GM23248 (cell line): ENCODE results near the gene INPPL1.

Experiments used
- EZH2 ChIP-seq: fragments of 200-600 bp; sonication (generic); IDR thresholded peaks from 2 replicates; pipeline ENCODE4 v1.6.1; 2018; ENCODE audit warnings: antibody characterized with exemption, mild to moderate bottlenecking; ENCODE audit not compliant: insufficient read depth, poor library complexity, severe bottlenecking
- EZH2phosphoT487 ChIP-seq: fragments of 200-600 bp; sonication (generic); IDR thresholded peaks from 2 replicates; pipeline ENCODE4 v1.6.1; 2018; ENCODE audit warnings: antibody characterized with exemption, moderate library complexity, mild to moderate bottlenecking, low read depth; ENCODE audit not compliant: insufficient read depth

DNA sequence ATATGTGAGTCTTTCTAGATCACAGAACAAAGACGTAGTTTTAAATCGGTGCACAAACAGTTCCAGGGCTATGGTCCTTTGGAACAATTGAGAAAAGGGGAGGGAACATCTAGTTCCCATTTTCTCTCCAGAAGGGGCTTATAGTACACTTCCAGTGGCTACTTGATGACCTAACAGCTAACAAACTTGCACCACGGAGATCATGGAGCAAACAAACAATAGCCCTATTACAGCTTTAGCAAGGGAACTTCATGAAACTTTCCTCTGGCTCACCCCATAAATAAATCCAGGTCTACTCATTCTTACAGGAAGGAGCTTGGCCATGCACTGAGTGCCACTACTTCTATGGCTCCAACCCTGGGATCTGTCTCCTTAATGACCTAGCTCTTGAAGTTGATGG lies 16.3 kb upstream of the INPPL1 start:
- TF ChIP-seq EZH2 (no peak), EZH2phosphoT487 (no peak)
